Measurements from ENCODE around the gene LHFPL3.

Gene LHFPL3

GRCh38 chr7:104604706-104605105 lies 276.3 kb downstream of the LHFPL3 start:
- no peak overlapping the region for H3K4me3 ChIP-seq (ENCODE audit: low read length)
- H3K4me2 ChIP-seq (ENCODE audit: low read length), result no peak overlapping the region
- H3K9me3 ChIP-seq (replicated peaks; ENCODE audit: low read length), result peaks cover 9% of the 10 kb centered on the region
- no peak overlapping the region for H3K9ac ChIP-seq (ENCODE audit: low read depth, low read length)
- H3K27me3 ChIP-seq (ENCODE audit: control insufficient read depth, insufficient read depth, low read length), result no peaks in the 10 kb centered on the region
- H3K4me1 ChIP-seq (ENCODE audit: control insufficient read depth, insufficient read depth, low read length), result no peaks in the 10 kb centered on the region
- no peaks in the 10 kb centered on the region for H3K36me3 ChIP-seq (ENCODE audit: insufficient read depth, low read length)

- H3K9me3 ChIP-seq (replicated peaks; ENCODE audit: low read length), result no peaks in the 10 kb centered on the region
- H3K9ac ChIP-seq (ENCODE audit: low read depth, low read length), result no peak overlapping the region
- H3K4me3 ChIP-seq (ENCODE audit: low read length), result no peak overlapping the region
- H3K4me1 ChIP-seq (ENCODE audit: control insufficient read depth, insufficient read depth, low read length), result no peaks in the 10 kb centered on the region
- H3K4me2 ChIP-seq (ENCODE audit: low read length), result no peak overlapping the region
- no peaks in the 10 kb centered on the region for H3K36me3 ChIP-seq (ENCODE audit: insufficient read depth, low read length)
- H3K27me3 ChIP-seq (ENCODE audit: control insufficient read depth, insufficient read depth, low read length), result no peaks in the 10 kb centered on the region
Measured at GRCh38 chr7:104621321-104621720, 292.9 kb downstream of the LHFPL3 start.

GRCh38 chr7:104625956-104626355 lies 297.6 kb downstream of the LHFPL3 start:
- H3K4me1 ChIP-seq (ENCODE audit: control insufficient read depth, insufficient read depth, low read length), result no peaks in the 10 kb centered on the region
- H3K4me2 ChIP-seq (ENCODE audit: low read length), result no peak overlapping the region
- H3K36me3 ChIP-seq (ENCODE audit: insufficient read depth, low read length), result no peaks in the 10 kb centered on the region
- H3K9ac ChIP-seq (ENCODE audit: low read depth, low read length), result no peak overlapping the region
- H3K9me3 ChIP-seq (replicated peaks; ENCODE audit: low read length), result no peaks in the 10 kb centered on the region
- H3K4me3 ChIP-seq (ENCODE audit: low read length), result no peak overlapping the region
- no peaks in the 10 kb centered on the region for H3K27me3 ChIP-seq (ENCODE audit: control insufficient read depth, insufficient read depth, low read length)

GRCh38 chr7:104627516-104627915 lies 299.1 kb downstream of the LHFPL3 start:
- H3K27me3 ChIP-seq (ENCODE audit: control insufficient read depth, insufficient read depth, low read length), result no peaks in the 10 kb centered on the region

DNA sequence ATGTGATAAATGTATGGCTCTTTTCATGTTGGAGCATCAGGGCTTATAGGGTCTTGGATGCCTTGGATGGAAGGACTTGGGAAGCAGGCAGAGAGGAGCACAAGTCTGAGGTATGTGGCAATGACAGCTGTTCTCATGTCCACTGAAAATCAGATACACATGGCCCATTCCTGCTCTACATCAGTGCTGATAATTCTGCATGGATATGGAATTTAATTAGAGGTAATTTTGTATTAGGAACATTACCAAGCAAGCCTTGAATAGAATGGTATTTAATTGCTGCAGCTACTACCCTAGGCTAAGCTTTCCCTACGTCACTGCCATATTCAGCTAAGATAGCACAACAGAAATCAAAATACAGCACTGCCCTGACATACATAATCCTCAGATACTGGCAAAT lies 299.6 kb downstream of the LHFPL3 start:
- Histone ChIP-seq H3K36me3 (ENCODE audit: insufficient read depth, low read length) (no peaks in the 10 kb centered on the region), H3K27me3 (ENCODE audit: control insufficient read depth, insufficient read depth, low read length) (no peaks in the 10 kb centered on the region), H3K9ac (ENCODE audit: low read depth, low read length) (no peak overlapping the region)

More at GRCh38 chr7:104627516-104627915, 299.1 kb downstream of the LHFPL3 start:
- Histone ChIP-seq H3K4me2 (ENCODE audit: low read length) (no peak overlapping the region), H3K9me3 (replicated peaks; ENCODE audit: low read length) (no peaks in the 10 kb centered on the region), H3K9ac (ENCODE audit: low read depth, low read length) (no peak overlapping the region), H3K4me3 (ENCODE audit: low read length) (no peak overlapping the region), H3K4me1 (ENCODE audit: control insufficient read depth, insufficient read depth, low read length) (no peaks in the 10 kb centered on the region), H3K36me3 (ENCODE audit: insufficient read depth, low read length) (no peaks in the 10 kb centered on the region)

DNA sequence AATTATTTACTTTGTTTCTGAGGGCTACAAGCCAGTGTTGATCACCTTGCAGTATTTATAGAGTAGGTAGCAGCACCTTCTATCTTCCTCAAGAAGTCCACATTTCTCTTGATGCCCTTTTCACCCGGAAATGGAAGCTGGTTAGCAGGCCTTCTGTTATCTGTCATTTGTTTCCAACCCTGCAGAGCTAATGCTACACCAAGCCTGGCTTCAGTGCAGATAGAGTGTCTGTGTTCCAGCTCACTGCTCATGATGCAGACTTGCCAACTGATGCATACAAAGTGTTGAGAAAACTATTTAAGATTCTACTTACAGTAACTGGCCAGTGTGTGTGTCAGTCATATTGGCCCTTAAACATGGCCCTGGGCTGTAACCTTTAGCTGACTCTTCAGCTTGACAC lies 301.0 kb downstream of the LHFPL3 start:
- Histone ChIP-seq H3K4me3 (ENCODE audit: low read length) (no peak overlapping the region), H3K36me3 (ENCODE audit: insufficient read depth, low read length) (no peaks in the 10 kb centered on the region), H3K4me1 (ENCODE audit: control insufficient read depth, insufficient read depth, low read length) (no peaks in the 10 kb centered on the region), H3K4me2 (ENCODE audit: low read length) (no peak overlapping the region), H3K27me3 (ENCODE audit: control insufficient read depth, insufficient read depth, low read length) (no peaks in the 10 kb centered on the region), H3K9ac (ENCODE audit: low read depth, low read length) (no peak overlapping the region), H3K9me3 (replicated peaks; ENCODE audit: low read length) (no peaks in the 10 kb centered on the region)

More for the DNA sequence above, 299.6 kb downstream of the LHFPL3 start:
- no peak overlapping the region for H3K4me3 ChIP-seq (ENCODE audit: low read length)
- no peaks in the 10 kb centered on the region for H3K9me3 ChIP-seq (replicated peaks; ENCODE audit: low read length)
- H3K4me1 ChIP-seq (ENCODE audit: control insufficient read depth, insufficient read depth, low read length), result no peaks in the 10 kb centered on the region
- no peak overlapping the region for H3K4me2 ChIP-seq (ENCODE audit: low read length)

- Histone ChIP-seq H3K9ac (ENCODE audit: low read depth, low read length) (no peak overlapping the region), H3K4me1 (ENCODE audit: control insufficient read depth, insufficient read depth, low read length) (no peaks in the 10 kb centered on the region), H3K4me3 (ENCODE audit: low read length) (no peak overlapping the region), H3K9me3 (replicated peaks; ENCODE audit: low read length) (no peaks in the 10 kb centered on the region), H3K27me3 (ENCODE audit: control insufficient read depth, insufficient read depth, low read length) (no peaks in the 10 kb centered on the region), H3K4me2 (ENCODE audit: low read length) (no peak overlapping the region), H3K36me3 (ENCODE audit: insufficient read depth, low read length) (no peaks in the 10 kb centered on the region)
Measured at GRCh38 chr7:104640506-104640905, 312.1 kb downstream of the LHFPL3 start.

DNA sequence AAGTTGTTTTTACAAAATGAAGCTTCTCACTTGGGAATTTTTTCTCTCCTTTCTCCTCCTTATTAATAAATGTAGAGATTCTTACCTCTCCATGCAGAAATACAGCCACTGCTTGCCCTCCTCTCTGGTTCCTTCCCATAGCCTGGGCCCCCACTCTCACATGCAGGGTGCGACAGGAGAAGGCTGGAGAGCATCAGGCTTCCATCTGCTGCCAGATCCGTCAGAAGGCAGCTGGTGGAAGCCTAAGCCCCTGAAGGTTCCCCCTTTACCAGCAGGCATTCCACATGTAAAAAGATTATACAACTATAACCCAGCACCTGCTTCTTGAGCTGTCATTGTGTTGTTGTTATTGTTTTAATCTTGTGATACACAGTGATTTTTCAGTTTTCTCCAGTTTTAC lies 314.2 kb downstream of the LHFPL3 start:
- Histone ChIP-seq H3K4me3 (ENCODE audit: low read length) (no peak overlapping the region), H3K9ac (ENCODE audit: low read depth, low read length) (no peak overlapping the region), H3K27me3 (ENCODE audit: control insufficient read depth, insufficient read depth, low read length) (no peaks in the 10 kb centered on the region), H3K4me2 (ENCODE audit: low read length) (no peak overlapping the region), H3K9me3 (replicated peaks; ENCODE audit: low read length) (no peaks in the 10 kb centered on the region), H3K36me3 (ENCODE audit: insufficient read depth, low read length) (no peaks in the 10 kb centered on the region), H3K4me1 (ENCODE audit: control insufficient read depth, insufficient read depth, low read length) (no peaks in the 10 kb centered on the region)

DNA sequence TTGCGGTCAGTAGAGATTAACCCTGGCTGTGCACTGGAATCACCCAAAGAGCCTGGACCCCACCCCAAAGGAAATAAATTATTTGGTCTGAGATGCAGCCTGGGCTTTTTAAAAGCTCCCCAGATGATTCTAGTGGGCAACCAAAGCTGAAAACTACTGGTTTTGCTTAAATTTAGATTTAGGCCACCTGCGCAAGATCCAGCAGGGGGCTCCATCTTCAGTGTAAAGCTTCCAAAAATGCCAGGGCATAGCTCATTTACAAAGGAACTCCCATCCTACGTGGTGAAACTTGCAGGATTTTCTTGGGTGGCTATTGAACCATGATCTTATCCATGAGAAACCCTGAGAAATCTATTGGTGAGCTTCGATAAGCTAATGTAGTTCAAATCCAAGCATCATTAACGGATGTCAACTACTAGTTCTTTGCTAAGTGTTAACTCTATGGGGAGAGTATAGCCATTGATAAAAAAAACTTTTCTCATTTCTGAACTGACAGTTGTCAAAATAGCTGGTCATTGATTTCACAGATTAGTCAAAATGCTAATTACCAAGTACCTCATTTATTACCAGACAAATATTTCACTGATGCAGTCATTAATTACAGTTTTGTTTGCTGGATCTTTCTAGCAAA lies 315.3 kb downstream of the LHFPL3 start:
- no peak overlapping the region for H3K4me3 ChIP-seq (ENCODE audit: low read length)

GRCh38 chr7:104650991-104651640 lies 322.7 kb downstream of the LHFPL3 start:
- H3K36me3 ChIP-seq (ENCODE audit: insufficient read depth, low read length), result no peaks in the 10 kb centered on the region
- no peak overlapping the region for H3K9ac ChIP-seq (ENCODE audit: low read depth, low read length)
- H3K9me3 ChIP-seq (replicated peaks; ENCODE audit: low read length), result no peaks in the 10 kb centered on the region
- no peak overlapping the region for H3K4me3 ChIP-seq (ENCODE audit: low read length)
- H3K4me2 ChIP-seq (ENCODE audit: low read length), result no peak overlapping the region
- H3K4me1 ChIP-seq (ENCODE audit: control insufficient read depth, insufficient read depth, low read length), result no peaks in the 10 kb centered on the region
- no peaks in the 10 kb centered on the region for H3K27me3 ChIP-seq (ENCODE audit: control insufficient read depth, insufficient read depth, low read length)

More for the DNA sequence above, 315.3 kb downstream of the LHFPL3 start:
- no peaks in the 10 kb centered on the region for H3K9me3 ChIP-seq (replicated peaks; ENCODE audit: low read length)
- H3K4me2 ChIP-seq (ENCODE audit: low read length), result no peak overlapping the region
- H3K9ac ChIP-seq (ENCODE audit: low read depth, low read length), result no peak overlapping the region
- no peaks in the 10 kb centered on the region for H3K4me1 ChIP-seq (ENCODE audit: control insufficient read depth, insufficient read depth, low read length)
- H3K36me3 ChIP-seq (ENCODE audit: insufficient read depth, low read length), result no peaks in the 10 kb centered on the region
- no peaks in the 10 kb centered on the region for H3K27me3 ChIP-seq (ENCODE audit: control insufficient read depth, insufficient read depth, low read length)

DNA sequence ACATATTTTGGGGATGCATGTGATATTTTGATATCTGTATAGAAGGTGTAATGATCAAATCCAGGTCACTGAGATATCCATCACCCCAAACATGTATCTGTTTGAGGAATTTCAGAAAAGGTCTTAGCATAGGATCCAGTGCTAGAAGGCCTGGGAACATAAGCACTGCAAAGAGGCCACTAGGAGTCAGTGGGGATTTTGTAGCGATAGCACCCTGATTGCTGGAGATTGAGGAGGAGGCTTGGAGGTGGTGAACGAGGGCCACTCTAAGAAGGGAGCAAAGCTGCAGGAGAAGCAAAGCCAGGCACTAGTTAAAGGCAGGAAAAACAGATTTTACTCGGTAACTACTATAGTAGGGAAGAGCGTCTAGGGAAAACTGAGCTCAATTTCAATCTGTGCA lies 324.0 kb downstream of the LHFPL3 start:
- H3K27me3 ChIP-seq (ENCODE audit: control insufficient read depth, insufficient read depth, low read length), result no peaks in the 10 kb centered on the region
- no peak overlapping the region for H3K4me2 ChIP-seq (ENCODE audit: low read length)
- no peaks in the 10 kb centered on the region for H3K4me1 ChIP-seq (ENCODE audit: control insufficient read depth, insufficient read depth, low read length)
- H3K9ac ChIP-seq (ENCODE audit: low read depth, low read length), result no peak overlapping the region
- no peaks in the 10 kb centered on the region for H3K9me3 ChIP-seq (replicated peaks; ENCODE audit: low read length)
- no peak overlapping the region for H3K4me3 ChIP-seq (ENCODE audit: low read length)
- no peaks in the 10 kb centered on the region for H3K36me3 ChIP-seq (ENCODE audit: insufficient read depth, low read length)

DNA sequence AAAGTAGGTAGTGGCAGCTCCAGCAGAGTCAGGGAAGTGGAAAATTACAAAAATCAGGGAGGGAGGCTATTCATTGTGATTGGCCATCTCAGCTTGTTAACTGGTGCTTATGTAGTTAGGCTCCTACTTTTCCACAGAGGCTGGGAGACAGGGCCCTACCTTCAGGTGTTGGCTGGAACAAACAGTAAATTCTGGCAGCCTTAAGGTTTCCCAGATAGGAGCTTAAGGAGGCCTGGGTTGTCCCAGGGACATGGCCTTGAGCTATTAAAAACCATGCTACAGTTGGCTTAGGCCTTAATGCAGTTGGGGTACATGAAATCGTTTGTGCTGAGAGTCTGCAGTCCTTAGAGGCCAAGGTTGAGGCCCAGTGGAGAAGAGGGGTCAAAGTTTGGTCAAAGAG lies 324.5 kb downstream of the LHFPL3 start:
- no peak overlapping the region for H3K4me3 ChIP-seq (ENCODE audit: low read length)
- no peaks in the 10 kb centered on the region for H3K27me3 ChIP-seq (ENCODE audit: control insufficient read depth, insufficient read depth, low read length)
- no peaks in the 10 kb centered on the region for H3K9me3 ChIP-seq (replicated peaks; ENCODE audit: low read length)
- H3K9ac ChIP-seq (ENCODE audit: low read depth, low read length), result no peak overlapping the region
- no peak overlapping the region for H3K4me2 ChIP-seq (ENCODE audit: low read length)
- H3K4me1 ChIP-seq (ENCODE audit: control insufficient read depth, insufficient read depth, low read length), result no peaks in the 10 kb centered on the region
- H3K36me3 ChIP-seq (ENCODE audit: insufficient read depth, low read length), result no peaks in the 10 kb centered on the region
